GM12874 (cell line): ENCODE data around the gene PRICKLE1.

Experiments used
- TF ChIP-seq, protein P1 (sequence below): IDR thresholded peaks from 2 replicates; pipeline ENCODE4 v1.5.1; 2011; ENCODE audit warnings: low read depth, mild to moderate bottlenecking, control low read depth, low read length, moderate library complexity; ENCODE audit not compliant: insufficient read depth

The PRICKLE1 gene

DNA sequence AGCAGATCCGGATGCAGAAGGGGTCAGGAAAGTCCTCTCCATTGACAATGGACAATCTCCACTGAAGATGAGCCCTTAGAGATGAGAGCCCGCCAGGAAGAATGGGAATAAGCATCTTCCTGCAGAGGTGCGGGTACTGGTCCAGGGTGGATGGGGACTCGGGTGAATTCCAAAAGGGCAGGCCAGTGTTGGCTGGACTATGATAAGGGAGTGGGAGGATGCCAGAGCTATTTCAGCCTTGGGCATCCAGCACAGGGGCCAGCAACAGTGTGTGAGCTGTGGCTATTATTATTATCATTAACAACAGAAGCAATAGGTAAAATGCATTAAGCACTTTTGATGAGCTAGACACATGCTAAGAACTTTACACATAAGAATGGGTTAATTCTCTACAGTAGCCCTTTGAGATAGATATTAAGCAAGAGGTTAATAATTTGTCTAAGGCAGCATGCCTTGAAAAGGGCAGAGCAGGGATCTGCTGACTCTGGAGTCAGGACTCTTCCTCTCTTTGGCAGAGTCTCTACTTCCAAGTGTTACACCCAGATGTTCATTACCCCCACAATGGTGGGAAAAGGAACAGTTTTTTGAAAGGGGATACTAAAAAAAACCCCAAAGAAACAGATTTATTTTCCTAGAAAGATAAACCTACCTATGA, 55.2 kb downstream of the PRICKLE1 start:
- TF ChIP-seq, protein P1, sequence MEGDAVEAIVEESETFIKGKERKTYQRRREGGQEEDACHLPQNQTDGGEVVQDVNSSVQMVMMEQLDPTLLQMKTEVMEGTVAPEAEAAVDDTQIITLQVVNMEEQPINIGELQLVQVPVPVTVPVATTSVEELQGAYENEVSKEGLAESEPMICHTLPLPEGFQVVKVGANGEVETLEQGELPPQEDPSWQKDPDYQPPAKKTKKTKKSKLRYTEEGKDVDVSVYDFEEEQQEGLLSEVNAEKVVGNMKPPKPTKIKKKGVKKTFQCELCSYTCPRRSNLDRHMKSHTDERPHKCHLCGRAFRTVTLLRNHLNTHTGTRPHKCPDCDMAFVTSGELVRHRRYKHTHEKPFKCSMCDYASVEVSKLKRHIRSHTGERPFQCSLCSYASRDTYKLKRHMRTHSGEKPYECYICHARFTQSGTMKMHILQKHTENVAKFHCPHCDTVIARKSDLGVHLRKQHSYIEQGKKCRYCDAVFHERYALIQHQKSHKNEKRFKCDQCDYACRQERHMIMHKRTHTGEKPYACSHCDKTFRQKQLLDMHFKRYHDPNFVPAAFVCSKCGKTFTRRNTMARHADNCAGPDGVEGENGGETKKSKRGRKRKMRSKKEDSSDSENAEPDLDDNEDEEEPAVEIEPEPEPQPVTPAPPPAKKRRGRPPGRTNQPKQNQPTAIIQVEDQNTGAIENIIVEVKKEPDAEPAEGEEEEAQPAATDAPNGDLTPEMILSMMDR, result no peak

GRCh38 chr12:42530284-42530683, 59.3 kb downstream of the PRICKLE1 start:
- TF ChIP-seq, protein P1, result no peak

DNA sequence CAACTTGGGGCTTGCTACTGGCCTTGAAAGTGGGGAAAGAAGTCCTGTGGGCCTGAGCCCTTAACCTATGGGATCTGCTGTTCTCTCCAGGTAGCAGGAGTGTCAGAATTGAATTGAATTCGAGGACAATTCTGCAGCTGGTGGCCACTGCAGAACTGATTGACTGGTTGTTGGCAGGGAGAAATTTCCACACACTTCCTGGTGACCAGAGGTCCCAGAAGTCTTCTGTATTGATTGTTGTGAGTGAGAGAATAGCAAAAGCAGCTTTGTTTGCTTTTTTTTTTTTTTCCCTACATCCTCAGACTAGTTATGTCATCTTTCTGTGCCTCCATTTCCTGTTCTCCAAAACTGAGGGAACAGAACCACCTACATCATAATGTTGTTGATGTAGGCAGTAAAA, 64.1 kb downstream of the PRICKLE1 start:
- TF ChIP-seq, protein P1, result no peak

- TF ChIP-seq, protein P1, result no peak
Measured at GRCh38 chr12:42524716-42525115, 64.8 kb downstream of the PRICKLE1 start.

DNA sequence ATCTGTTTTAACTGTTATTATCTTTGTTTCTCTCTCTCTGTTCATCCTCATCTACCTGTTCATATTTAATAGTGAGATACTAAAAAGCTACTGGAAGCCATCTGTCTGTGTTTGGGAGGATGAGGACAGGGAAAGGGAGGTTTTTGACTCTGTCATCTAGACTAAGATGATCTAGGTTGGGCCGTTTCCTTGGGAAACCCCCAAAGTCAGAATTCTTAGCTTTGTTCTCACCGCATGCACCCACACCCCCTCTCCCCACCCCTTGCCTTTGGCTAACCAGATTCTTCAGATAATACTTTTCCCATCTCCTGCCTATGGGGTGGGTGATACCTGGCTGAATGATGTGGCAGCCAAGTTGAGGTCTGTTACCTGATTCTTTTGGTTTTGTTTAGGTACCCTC, 73.0 kb downstream of the PRICKLE1 start:
- TF ChIP-seq, protein P1, result no peak

DNA sequence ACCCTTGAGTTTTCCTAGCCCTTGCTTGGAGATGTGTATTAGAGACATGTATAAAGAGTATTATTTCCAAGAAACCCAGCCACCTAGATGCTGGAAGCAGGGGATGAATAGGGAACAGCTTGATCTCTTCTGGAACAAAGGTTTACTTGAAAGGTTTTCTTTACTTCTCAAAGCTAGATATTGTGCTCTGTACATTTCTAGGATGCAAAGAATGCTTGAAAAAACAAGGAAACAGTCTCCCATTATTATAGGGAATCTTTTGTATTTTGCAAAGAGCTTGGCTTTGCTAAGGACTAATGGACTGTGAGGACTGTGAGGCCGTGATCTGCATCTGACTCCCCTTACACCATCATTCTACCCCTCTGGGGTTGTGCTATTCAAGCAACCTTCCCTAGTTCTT, 77.9 kb downstream of the PRICKLE1 start:
- TF ChIP-seq, protein P1, result no peak

GRCh38 chr12:42510823-42511222, 78.7 kb downstream of the PRICKLE1 start:
- TF ChIP-seq, protein P1, result no peak
